NCI-H146 treated with DMSO at 0.1 percent for 48 hours (cell line): Measurements from ENCODE around the gene MUC6.
A peak's percentile ranks its signal among the peaks of the same experiment; 100 is the strongest.

Source experiments
- DNase-seq: peaks from one replicate; lab custom pipeline; 2025; ENCODE audit not compliant: unreplicated experiment; lab: John Stamatoyannopoulos, UW

The MUC6 gene, protein sequence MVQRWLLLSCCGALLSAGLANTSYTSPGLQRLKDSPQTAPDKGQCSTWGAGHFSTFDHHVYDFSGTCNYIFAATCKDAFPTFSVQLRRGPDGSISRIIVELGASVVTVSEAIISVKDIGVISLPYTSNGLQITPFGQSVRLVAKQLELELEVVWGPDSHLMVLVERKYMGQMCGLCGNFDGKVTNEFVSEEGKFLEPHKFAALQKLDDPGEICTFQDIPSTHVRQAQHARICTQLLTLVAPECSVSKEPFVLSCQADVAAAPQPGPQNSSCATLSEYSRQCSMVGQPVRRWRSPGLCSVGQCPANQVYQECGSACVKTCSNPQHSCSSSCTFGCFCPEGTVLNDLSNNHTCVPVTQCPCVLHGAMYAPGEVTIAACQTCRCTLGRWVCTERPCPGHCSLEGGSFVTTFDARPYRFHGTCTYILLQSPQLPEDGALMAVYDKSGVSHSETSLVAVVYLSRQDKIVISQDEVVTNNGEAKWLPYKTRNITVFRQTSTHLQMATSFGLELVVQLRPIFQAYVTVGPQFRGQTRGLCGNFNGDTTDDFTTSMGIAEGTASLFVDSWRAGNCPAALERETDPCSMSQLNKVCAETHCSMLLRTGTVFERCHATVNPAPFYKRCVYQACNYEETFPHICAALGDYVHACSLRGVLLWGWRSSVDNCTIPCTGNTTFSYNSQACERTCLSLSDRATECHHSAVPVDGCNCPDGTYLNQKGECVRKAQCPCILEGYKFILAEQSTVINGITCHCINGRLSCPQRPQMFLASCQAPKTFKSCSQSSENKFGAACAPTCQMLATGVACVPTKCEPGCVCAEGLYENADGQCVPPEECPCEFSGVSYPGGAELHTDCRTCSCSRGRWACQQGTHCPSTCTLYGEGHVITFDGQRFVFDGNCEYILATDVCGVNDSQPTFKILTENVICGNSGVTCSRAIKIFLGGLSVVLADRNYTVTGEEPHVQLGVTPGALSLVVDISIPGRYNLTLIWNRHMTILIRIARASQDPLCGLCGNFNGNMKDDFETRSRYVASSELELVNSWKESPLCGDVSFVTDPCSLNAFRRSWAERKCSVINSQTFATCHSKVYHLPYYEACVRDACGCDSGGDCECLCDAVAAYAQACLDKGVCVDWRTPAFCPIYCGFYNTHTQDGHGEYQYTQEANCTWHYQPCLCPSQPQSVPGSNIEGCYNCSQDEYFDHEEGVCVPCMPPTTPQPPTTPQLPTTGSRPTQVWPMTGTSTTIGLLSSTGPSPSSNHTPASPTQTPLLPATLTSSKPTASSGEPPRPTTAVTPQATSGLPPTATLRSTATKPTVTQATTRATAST (N-terminal part only)

DNA sequence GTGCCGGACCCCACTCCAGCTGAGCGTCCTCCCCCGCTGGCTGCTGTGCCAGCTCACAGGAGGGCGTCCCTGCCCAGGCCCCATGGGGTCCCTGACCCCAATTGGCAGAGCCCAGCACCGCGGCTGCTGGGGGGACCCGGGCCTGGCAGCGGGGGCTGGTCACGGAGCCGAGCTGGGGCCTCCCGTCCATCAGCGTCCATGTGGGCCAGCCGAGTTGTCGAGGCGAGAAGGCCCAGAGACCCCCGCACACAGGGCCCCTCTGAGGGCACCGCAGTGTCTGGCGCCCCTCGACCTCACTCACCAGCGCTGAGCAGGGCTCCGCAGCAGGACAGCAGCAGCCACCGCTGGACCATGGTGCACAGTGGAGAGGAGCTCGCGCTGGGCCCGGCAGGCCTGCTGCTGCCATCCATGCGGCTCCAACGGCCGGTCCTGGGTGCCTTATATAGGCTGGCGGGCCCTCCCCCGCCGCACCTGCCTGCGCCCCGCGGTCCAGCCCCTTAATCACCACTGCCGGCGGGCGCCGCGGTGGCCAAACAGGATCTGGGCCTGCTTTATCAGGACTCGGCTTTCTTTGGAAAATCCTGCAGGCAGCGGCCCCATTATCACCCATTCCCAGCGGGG, at the start of gene MUC6:
Gene MUC6, minus strand, starts transcription at position 416 of the 621 bp plus-strand sequence. Its CDS starts 63 bp downstream, at position 353.
- DNase-seq = peak; percentile 63

DNA sequence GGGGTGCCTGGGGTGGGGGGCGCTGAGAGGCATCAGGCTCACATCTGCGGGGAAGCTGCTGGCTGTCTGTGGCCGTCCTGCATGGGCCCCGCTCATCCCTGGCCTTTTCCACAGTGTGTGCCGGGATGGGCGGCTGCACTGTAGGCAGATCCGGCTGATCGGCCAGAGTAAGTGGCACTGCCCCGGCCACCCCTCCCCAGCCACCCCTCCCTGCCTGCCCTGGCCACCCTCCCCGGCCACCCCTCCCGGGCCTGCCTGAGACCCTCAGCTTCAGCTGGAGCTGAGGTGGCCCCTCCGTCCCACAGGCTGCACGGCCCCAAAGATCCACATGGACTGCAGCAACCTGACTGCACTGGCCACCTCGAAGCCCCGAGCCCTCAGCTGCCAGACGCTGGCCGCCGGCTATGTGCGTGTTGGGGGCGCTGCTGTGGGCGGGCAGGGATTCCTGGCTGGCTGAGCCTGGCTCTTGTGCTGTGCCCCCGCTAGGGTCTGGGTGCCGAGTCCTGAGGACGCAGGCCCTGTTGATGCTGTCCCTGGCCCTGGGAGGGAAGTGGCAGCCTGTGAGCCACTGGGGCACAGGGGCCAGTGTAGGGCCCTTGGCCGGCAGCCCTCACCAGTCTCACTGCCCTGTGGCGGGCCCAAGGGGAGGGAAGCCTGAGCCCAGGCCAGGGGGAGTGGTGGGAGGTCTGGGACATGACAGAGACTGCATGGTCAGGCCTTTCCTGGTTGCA, 49.1 kb upstream of the MUC6 start:
- no peak for DNase-seq

DNA sequence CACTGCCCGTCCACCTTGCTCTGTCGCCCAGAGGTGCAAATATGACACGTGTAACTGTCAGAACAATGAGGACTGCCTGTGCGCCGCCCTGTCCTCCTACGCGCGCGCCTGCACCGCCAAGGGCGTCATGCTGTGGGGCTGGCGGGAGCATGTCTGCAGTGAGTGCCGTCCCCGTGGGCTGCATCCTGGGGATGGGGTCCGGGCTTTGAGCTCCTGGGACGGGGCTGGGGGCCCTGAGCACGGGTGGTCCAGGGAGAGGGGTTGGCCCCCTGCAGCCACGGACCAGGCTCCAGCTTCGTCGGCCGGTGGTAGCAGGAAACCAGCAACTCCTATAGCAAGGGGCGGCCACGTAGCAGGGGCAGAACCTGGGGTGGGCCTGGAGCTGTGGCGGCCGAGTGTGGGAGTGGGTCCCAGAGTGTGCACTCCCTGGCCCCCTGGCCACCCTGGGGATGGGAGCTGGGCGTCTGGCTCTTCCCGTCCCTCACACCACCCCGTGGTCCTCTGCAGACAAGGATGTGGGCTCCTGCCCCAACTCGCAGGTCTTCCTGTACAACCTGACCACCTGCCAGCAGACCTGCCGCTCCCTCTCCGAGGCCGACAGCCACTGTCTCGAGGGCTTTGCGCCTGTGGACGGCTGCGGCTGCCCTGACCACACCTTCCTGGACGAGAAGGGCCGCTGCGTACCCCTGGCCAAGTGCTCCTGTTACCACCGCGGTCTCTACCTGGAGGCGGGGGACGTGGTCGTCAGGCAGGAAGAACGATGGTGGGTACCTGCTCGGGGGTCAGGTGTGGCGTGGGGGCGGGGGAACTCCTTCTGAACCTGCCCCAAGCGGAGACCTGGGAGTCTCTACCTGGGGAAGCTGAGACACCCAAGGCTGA, 48.3 kb upstream of the MUC6 start:
- no peak for DNase-seq

DNA sequence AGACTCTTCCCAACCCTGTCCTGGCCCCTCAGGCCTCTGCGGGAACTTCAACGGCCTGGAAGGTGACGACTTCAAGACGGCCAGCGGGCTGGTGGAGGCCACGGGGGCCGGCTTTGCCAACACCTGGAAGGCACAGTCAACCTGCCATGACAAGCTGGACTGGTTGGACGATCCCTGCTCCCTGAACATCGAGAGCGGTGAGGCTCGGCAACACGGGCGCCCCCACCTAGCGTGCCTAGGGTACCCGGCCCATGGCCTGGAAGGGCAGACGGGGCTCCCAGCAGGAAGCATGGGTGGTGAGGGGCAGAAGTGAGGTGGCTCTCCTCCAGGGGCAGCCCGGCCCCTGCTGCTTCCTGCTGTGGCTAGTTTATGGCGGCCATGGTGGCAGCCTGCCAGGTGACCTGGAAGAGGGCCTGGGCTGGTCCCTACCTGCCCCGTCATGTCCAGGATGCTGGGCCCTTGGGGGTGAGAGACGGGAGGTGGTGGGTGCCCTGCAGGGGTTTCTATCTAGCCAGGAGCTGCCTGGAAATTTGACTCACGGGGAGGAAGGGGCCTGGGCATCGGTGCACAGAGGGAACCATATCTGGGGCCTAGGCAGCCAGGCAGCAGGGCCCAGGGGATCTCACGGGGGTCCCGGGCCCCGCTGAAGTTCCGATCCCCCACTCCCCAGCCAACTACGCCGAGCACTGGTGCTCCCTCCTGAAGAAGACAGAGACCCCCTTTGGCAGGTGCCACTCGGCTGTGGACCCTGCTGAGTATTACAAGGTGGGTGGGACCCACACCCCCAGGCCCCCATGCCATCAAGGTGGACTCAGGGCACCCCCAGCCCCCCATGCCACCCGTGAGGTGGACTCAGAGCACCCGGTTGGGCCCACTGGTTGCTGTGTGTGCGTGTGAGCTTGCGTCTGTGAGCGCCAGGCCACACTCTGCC, 47.4 kb upstream of the MUC6 start:
- DNase-seq = no peak

DNA sequence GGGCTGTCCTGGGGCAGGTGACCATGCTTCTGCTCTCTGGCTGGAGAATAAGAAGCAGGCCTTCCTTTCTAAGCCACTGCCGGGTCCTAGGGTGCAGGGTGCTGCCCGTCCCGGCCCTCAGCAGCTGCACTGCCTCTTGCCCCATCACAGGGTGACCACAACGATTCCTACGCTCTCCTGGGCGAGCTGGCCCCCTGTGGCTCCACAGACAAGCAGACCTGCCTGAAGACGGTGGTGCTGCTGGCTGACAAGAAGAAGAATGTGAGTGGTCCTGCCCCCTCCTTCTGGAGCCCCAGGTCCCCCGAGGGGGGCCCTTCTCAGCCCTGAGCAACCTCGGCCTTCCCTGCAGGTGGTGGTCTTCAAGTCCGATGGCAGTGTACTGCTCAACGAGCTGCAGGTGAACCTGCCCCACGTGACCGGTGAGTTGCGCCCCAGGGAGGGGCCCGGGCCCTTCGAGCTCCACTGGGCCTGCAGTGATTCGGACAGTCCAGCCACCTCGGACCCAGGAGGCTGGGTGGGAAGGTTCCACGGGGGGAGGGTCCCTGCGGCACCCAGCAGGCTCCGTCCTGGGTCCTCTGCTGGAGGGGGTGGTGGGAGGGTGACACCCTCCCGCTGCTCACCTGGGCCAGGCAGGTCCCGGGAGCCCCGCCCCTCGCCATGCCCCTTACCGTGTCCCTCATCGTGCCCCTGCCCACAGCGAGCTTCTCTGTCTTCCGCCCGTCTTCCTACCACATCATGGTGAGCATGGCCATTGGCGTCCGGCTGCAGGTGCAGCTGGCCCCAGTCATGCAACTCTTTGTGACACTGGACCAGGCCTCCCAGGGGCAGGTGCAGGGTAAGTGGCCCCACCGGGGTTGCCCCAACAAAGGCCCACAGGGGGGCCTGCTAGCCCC, 46.5 kb upstream of the MUC6 start:
- DNase-seq = no peak

DNA sequence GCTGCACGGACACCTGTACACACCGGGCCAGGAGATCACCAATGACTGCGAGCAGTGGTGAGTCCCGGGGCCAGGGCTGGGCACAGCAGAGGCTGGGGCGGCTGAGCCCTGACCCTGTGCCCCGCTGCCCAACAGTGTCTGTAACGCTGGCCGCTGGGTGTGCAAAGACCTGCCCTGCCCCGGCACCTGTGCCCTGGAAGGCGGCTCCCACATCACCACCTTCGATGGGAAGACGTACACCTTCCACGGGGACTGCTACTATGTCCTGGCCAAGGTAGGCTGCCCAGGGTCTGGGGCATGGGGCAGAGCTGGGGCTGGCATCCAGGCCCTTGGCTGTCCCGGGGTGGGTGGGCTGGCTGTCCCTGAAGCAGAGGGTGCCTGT, 45.8 kb upstream of the MUC6 start:
- no peak for DNase-seq

DNA sequence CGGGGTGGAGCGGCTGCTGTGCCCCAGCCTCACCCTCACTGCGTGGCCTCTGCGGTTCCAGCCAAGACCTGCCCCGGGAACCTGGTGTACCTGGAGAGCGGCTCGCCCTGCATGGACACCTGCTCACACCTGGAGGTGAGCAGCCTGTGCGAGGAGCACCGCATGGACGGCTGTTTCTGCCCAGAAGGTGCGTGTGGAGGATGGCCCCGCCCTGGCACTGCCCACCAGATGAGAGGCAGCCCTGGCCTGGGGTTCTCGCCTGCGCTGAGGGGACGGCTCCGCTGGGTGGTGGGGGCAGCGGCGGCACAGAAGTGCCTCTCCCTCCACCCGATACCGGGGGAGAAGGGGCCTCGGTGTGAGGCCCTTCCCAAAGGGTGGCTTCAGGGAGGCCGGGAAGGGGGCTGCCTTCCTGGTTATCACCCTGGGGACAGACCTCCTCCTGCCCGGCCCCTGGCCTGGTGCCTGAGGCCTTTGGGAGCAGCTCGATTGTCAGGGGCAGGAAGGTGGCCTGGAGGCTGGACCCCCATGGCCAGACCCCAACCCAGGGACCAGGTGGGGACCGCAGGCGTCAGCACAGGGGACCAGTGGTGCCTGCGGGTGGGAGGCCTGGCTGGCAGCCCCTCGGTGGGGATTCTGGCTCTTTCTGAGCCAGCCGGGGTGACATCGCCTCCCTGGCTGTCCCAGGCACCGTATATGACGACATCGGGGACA, 45.2 kb upstream of the MUC6 start:
- no peak for DNase-seq

DNA sequence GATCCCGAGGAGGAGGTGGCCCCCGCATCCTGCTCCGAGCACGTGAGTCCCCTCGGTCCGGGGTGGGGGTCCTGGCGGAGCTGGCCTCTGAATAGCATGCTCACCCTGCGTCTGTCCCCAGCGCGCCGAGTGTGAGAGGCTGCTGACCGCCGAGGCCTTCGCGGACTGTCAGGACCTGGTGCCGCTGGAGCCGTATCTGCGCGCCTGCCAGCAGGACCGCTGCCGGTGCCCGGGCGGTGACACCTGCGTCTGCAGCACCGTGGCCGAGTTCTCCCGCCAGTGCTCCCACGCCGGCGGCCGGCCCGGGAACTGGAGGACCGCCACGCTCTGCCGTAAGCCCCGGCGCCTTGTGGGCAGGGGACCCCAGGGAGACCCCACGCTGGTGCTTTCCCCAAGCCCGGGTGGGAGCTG, 41.7 kb upstream of the MUC6 start:
- DNase-seq = no peak

DNA sequence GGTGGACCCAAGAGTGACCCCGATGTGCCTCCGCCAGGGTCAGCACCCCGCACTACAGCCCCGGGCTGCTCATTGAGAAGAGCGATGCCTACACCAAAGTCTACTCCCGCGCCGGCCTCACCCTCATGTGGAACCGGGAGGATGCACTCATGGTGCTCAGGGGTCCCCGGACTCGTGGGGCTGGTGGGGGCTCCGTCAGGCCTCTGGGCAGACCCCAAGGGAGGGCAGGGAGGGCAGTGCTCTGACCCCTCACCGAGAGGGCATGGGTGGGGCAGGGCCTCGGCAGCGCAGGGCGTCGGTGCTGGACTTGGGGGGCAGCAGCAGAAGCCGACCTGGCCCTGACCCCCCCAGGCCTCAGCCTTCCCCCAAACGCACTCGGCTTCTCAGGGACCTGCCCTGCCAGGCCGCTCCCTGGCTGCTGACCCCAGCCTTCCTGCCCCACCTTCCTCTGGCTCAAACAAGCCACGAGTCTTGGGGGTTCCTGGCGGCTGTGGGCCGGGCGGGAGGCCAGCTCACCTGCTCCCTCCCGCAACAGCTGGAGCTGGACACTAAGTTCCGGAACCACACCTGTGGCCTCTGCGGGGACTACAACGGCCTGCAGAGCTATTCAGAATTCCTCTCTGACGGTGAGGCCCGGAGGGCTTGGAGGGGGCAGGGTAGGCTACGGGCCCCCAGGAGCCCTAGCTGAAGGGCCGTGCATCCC, 41.0 kb upstream of the MUC6 start:
- DNase-seq = no peak

DNA sequence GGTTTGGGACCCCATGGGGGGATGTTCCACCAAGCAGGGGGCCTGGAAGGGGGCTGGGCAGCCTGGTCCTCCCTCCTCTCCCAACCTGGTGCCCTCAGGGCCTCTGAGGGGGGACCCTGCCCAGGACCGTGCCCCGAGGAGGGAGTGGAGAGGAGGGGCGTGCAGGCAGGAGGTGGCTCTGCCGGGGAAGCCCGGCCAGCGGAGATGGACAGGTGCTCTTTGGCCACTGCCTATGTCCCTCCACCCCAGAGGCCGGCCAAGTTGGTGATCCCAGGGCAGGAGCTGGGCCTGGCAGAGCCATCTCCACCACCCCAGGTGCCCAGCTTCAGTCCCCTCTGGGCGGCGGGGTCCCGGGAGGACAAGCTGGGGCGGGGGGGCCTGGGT, 40.5 kb upstream of the MUC6 start:
- no peak for DNase-seq

DNA sequence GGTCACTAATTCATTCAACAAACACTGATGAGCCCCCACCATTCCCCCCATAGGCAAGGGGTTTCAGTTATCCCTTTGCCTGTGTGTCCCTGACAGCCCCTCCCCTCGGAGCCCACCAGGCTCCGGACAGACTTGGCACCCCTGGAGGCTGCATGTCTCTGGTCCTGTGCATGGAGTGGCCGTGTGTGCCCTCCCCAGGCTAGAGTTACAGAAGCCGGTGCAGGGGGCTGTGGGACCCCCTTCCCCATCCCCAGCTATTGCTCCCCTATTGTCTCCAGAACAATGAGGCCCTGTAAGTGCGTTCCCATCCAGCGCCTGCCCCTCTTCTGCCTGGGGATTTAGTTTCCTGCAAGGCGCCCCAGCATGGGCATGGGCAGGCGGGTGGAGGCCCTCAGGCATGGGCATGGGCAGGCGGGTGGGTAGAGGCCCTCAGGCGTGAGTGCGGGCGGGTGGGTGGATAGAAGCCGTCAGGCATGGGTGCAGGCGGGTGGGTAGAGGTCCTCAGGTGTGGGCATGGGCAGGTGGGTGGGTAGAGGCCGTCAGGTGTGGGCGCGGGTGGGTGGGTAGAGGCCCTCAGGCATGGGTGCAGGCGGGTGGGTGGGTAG, 39.6 kb upstream of the MUC6 start:
- no peak for DNase-seq

DNA sequence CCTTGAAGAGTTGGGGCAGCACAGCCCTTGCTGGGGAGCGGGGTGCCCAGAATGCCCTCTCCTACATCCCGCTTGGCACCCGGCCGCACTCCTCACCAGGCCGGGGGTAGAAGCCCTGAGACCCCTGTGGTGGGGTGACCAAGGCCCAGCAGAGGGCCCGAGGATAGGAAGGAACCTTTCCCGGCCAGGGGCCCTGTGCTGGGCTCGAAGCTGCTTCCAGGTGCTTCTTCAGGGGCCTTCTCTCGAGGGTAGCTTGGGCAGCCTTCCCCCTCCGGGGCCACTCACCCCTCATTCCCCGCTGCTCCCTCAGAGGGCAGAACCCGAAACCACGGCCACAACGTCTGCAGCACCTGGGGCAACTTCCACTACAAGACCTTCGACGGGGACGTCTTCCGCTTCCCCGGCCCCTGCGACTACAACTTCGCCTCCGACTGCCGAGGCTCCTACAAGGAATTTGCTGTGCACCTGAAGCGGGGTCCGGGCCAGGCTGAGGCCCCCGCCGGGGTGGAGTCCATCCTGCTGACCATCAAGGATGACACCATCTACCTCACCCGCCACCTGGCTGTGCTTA, 38.9 kb upstream of the MUC6 start:
- no peak for DNase-seq

DNA sequence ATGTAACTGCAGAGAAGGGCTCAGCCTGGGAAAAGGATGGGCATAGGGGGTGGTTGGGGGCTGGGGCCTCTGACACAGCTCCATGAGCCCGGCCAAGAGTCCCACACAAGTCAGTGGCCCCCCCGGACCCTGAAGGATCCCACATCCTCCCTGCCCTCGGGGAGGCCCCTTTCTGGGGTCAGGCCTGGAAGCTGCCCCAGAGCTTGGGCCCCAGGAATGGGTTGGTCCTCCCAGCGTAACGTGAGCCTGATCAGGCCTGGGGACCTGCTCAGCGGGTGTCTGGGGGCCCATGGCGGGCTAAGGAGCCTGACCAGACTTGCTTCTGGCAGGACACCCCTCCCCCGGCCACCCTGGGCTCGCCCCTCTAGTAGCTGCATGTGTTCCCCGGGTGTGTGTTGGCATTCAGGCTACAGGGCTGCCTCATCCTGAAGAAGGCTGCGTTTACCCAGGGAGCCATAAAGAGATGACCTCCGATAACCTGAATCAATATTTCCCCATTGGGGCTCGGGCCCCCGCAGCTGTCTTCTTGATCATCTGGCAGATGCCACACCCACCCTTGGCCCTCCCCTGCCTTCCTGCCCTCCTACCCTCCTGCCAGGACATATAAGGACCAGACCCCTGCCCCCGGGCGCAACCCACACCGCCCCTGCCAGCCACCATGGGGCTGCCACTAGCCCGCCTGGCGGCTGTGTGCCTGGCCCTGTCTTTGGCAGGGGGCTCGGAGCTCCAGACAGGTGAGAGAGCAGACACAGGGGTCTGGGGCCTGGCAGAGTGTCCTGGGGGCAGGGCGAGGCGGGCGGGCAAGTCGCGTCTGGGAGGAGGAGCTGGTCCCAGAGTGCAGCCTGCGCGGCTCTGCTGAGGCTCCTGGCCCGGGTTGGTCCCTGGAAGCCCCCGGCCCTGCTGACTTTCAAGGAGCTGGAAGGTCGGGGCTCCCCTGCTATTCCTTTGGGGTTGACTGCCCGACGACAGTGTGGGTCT, 38.0 kb upstream of the MUC6 start, which contains the start of gene MUC2:
Gene MUC2, plus strand, starts transcription at position 631 of the 978 bp plus-strand sequence.
- DNase-seq = no peak

DNA sequence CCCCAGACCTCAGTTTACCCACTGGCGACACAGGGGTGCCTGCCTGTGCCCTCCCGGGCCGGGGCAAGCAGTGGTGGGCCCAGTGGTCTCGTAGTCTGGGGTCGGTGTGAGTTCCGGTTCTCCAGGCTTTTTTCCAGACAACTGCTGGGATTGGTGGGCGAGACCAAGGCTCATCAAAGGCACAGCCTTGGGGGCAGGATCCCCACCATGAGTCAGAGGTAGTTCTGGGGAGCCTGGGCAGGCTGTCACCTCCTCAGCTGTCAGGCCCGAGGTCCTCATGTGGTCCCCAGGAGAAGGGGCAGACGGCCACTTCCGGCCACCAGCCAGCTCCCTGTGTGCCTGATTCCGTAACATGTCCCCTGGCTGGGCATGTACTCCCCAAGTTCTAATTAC, 37.3 kb upstream of the MUC6 start:
- no peak for DNase-seq
